HG02759 (cell line): ENCODE data around the gene CBY3.
A peak's percentile ranks its signal among the peaks of the same experiment; 100 is the strongest.
"Not testable (repeated sequence)": the region's sequence is repeated elsewhere in the genome, so short reads cannot be mapped to it uniquely, and the experiment has no call there.

Experiments
- ATAC-seq: cut with Tn5 transposase; IDR thresholded peaks from one replicate; pipeline ENCODE4 v1.9.1; 2021; ENCODE audit warnings: mild to moderate bottlenecking, moderate library complexity; ENCODE audit not compliant: unreplicated experiment

Gene CBY3

GRCh38 chr5:179678223-179679013, 2.4 kb downstream of the CBY3 start:
- ATAC-seq = peak; percentile 92

GRCh38 chr5:179668391-179668790, 12.4 kb downstream of the CBY3 start:
- ATAC-seq = no peak

- ATAC-seq = not testable (repeated sequence)
Measured at GRCh38 chr5:179661647-179662046, 19.2 kb downstream of the CBY3 start.

GRCh38 chr5:179658179-179658856, 22.5 kb downstream of the CBY3 start:
- peak; percentile 72 for ATAC-seq

GRCh38 chr5:179657302-179658178, 23.3 kb downstream of the CBY3 start:
- ATAC-seq = peak; percentile 93

- ATAC-seq = not testable (repeated sequence)
Measured at GRCh38 chr5:179653135-179653534, 27.7 kb downstream of the CBY3 start.

GRCh38 chr5:179650245-179650644, 30.6 kb downstream of the CBY3 start:
- not testable (repeated sequence) for ATAC-seq

- not testable (repeated sequence) for ATAC-seq
Measured at GRCh38 chr5:179649166-179649703, 31.6 kb downstream of the CBY3 start.

GRCh38 chr5:179648410-179648809, 32.4 kb downstream of the CBY3 start:
- ATAC-seq = no peak

GRCh38 chr5:179644766-179645165, 36.1 kb downstream of the CBY3 start:
- ATAC-seq = not testable (repeated sequence)

- not testable (repeated sequence) for ATAC-seq
Measured at GRCh38 chr5:179643141-179643920, 37.5 kb downstream of the CBY3 start.

GRCh38 chr5:179642626-179643025, 38.2 kb downstream of the CBY3 start:
- not testable (repeated sequence) for ATAC-seq

- ATAC-seq = not testable (repeated sequence)
Measured at GRCh38 chr5:179641745-179642144, 39.1 kb downstream of the CBY3 start.

- ATAC-seq = not testable (repeated sequence)
Measured at GRCh38 chr5:179639296-179639695, 41.5 kb downstream of the CBY3 start.

- peak; percentile 96 for ATAC-seq
Measured at GRCh38 chr5:179634370-179635172, 46.3 kb downstream of the CBY3 start.

- peak; percentile 70 for ATAC-seq
Measured at GRCh38 chr5:179633501-179634369, 47.1 kb downstream of the CBY3 start.
